Common myeloid progenitor, CD34-positive (primary cell): ENCODE data around the gene DMPK.
A peak's percentile ranks its signal among the peaks of the same experiment; 100 is the strongest.

ENCODE experiments used
- CTCF ChIA-PET: fragments of 350-600 bp; sonication (Branson Sonifier 250); formaldehyde crosslinking; loops from one replicate; lab custom pipeline; 2021; ENCODE audit warnings: antibody characterized with exemption; lab: Charles Lee
- POLR2A ChIA-PET: fragments of 350-600 bp; sonication (Branson Sonifier 250); formaldehyde crosslinking; loops from one replicate; lab custom pipeline; 2021; ENCODE audit warnings: antibody characterized with exemption; lab: Charles Lee
- DNase-seq, 3 donors: peaks; one replicate each; pipeline versions ENCODE4 v3.0.0 to v3.0.0-alpha.2; 2013
- H3K27ac ChIP-seq, 2 experiments: 1 replicate in 1 of 2; 2 replicates in 1 of 2; pipeline ENCODE4 v1.7.0; 2013; ENCODE audit warnings: inconsistent platforms in 2 of 2, low read length in 2 of 2, mild to moderate bottlenecking in 2 of 2, low read depth in 1 of 2, moderate library complexity in 1 of 2; ENCODE audit not compliant: severe bottlenecking in 2 of 2, insufficient read depth in 1 of 2, poor library complexity in 1 of 2
- H3K27me3 ChIP-seq, 5 experiments: replicated peaks in 2 of 5; 1 replicate in 3 of 5; 2 replicates in 2 of 5; pipeline versions ENCODE4 v1.6.1 to v1.7.0; 2013; ENCODE audit warnings: low read length in 4 of 5, mild to moderate bottlenecking in 2 of 5, moderate library complexity in 2 of 5, inconsistent platforms in 1 of 5; ENCODE audit not compliant: insufficient read depth in 5 of 5, control insufficient read depth in 4 of 5
- H3K36me3 ChIP-seq, 4 experiments: 1 replicate in 2 of 4; 2 replicates in 2 of 4; pipeline versions ENCODE4 v1.6.1 to v1.7.0; 2013; ENCODE audit warnings: low read length in 3 of 4, control low read depth in 1 of 4, mild to moderate bottlenecking in 1 of 4; ENCODE audit not compliant: control insufficient read depth in 4 of 4, insufficient read depth in 4 of 4
- H3K4me1 ChIP-seq, 4 experiments: 1 replicate in 3 of 4; 2 replicates in 1 of 4; pipeline versions ENCODE4 v1.6.1 to v1.7.1; 2013; ENCODE audit warnings: low read length in 3 of 4, mild to moderate bottlenecking in 3 of 4, control low read depth in 1 of 4, inconsistent platforms in 1 of 4, moderate library complexity in 1 of 4; ENCODE audit not compliant: control insufficient read depth in 4 of 4, insufficient read depth in 4 of 4; ENCODE audit errors: control extremely low read depth in 1 of 4
- H3K4me3 ChIP-seq, 7 experiments: 1 replicate in 4 of 7; 2 replicates in 3 of 7; pipeline versions ENCODE4 v1.5.1 to v1.7.0; 2013; ENCODE audit warnings: mild to moderate bottlenecking in 7 of 7, low read length in 6 of 7, moderate library complexity in 6 of 7, inconsistent platforms in 2 of 7, low read depth in 2 of 7, control low read depth in 1 of 7; ENCODE audit not compliant: insufficient read depth in 4 of 7, control insufficient read depth in 1 of 7; ENCODE audit errors: extremely low read depth in 1 of 7
- H3K9me3 ChIP-seq, 5 experiments: 1 replicate in 4 of 5; 2 replicates in 1 of 5; pipeline versions ENCODE4 v1.6.1 to v1.7.1; 2013; ENCODE audit warnings: low read length in 4 of 5, mild to moderate bottlenecking in 2 of 5, inconsistent platforms in 1 of 5, low read depth in 1 of 5, moderate library complexity in 1 of 5; ENCODE audit not compliant: control insufficient read depth in 4 of 5, insufficient read depth in 2 of 5; ENCODE audit errors: control extremely low read depth in 1 of 5
- WGBS: methylation state at CpG from one replicate; pipeline ENCODE4 v1.1.5; 2013; ENCODE audit not compliant: insufficient coverage; 5-methylcytosine and 5-hydroxymethylcytosine counted together

Gene DMPK

DNA sequence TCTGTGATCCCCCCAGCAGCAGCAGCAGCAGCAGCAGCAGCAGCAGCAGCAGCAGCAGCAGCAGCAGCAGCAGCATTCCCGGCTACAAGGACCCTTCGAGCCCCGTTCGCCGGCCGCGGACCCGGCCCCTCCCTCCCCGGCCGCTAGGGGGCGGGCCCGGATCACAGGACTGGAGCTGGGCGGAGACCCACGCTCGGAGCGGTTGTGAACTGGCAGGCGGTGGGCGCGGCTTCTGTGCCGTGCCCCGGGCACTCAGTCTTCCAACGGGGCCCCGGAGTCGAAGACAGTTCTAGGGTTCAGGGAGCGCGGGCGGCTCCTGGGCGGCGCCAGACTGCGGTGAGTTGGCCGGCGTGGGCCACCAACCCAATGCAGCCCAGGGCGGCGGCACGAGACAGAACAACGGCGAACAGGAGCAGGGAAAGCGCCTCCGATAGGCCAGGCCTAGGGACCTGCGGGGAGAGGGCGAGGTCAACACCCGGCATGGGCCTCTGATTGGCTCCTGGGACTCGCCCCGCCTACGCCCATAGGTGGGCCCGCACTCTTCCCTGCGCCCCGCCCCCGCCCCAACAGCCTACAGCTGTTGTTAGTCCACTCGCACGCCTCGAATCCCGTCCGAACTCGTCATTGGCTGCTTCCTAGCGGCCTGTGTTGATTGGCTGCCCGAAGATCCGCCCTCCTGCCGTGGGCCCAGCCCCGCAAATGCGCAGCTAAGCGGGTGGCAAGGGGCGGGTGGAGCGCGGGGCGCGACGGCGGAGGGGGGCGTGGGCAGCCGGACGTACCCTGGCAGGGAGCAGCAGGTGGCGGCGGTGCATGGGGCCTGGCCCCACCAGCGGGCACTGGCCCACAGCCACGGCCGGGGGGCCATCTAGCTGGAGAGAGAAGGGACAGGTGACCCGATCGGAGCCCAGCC, 11.8 kb downstream of the DMPK start:
- Histone ChIP-seq H3K27me3 (peaks cover 0 to 66% (median 23%) of the 10 kb centered on the region in 5 experiments), H3K9me3 (no peaks in the 10 kb centered on the region), H3K36me3 (no peaks in the 10 kb centered on the region), H3K4me3 (peak overlapping the region in 5 of 7 experiments; percentile 57 to 85 (median 74)), H3K27ac (peak overlapping the region in 1 of 2 experiments; percentile 64), H3K4me1 (peaks cover 0 to 39% (median 33%) of the 10 kb centered on the region in 4 experiments)
- ChIA-PET POLR2A (interaction anchor here (0.6 to 2.4 kb wide), 5 partner anchors 9 to 94 kb away, joined by 3 to 13 read pairs (median 3); partner anchors contain the start of genes FOXA3 and QPCTL), CTCF (interaction anchor here (0.6 to 10.6 kb wide), 14 partner anchors 9 to 202 kb away, joined by 3 to 138 read pairs (median 4); partner anchors contain the start of genes DMPK, DMWD, QPCTL and SNRPD2)
- DNase-seq = peak; percentile 95 to 97 (median 97)
- WGBS = under 1% methylated on average over 77 of the region's 79 CpGs

DNA sequence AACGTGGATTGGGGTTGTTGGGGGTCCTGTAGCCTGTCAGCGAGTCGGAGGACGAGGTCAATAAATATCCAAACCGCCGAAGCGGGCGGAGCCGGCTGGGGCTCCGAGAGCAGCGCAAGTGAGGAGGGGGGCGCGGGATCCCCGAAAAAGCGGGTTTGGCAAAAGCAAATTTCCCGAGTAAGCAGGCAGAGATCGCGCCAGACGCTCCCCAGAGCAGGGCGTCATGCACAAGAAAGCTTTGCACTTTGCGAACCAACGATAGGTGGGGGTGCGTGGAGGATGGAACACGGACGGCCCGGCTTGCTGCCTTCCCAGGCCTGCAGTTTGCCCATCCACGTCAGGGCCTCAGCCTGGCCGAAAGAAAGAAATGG, 12.5 kb downstream of the DMPK start:
- CTCF ChIA-PET = interaction anchor here (0.6 to 10.6 kb wide), 14 partner anchors 13 to 112 kb away, joined by 3 to 138 read pairs (median 4); partner anchors contain the start of genes DMPK, DMWD, QPCTL and RSPH6A
- no peaks in the 10 kb centered on the region for H3K36me3 ChIP-seq
- peaks cover 0 to 39% (median 33%) of the 10 kb centered on the region in 4 experiments for H3K4me1 ChIP-seq
- peak overlapping the region in 1 of 2 experiments; percentile 64 for H3K27ac ChIP-seq
- H3K9me3 ChIP-seq = no peaks in the 10 kb centered on the region
- POLR2A ChIA-PET = interaction anchor here (0.6 to 2.4 kb wide), 7 partner anchors 30 to 99 kb away, joined by 3 to 13 read pairs (median 3); partner anchors contain the start of genes FBXO46, FOXA3 and QPCTL
- WGBS = 0% methylated on average over 25 of the region's 28 CpGs
- H3K27me3 ChIP-seq = peaks cover 0 to 66% (median 23%) of the 10 kb centered on the region in 5 experiments
- DNase-seq = peak; percentile 59 to 88 (median 85)
- H3K4me3 ChIP-seq = peak overlapping the region; percentile 16 to 85 (median 58)

DNA sequence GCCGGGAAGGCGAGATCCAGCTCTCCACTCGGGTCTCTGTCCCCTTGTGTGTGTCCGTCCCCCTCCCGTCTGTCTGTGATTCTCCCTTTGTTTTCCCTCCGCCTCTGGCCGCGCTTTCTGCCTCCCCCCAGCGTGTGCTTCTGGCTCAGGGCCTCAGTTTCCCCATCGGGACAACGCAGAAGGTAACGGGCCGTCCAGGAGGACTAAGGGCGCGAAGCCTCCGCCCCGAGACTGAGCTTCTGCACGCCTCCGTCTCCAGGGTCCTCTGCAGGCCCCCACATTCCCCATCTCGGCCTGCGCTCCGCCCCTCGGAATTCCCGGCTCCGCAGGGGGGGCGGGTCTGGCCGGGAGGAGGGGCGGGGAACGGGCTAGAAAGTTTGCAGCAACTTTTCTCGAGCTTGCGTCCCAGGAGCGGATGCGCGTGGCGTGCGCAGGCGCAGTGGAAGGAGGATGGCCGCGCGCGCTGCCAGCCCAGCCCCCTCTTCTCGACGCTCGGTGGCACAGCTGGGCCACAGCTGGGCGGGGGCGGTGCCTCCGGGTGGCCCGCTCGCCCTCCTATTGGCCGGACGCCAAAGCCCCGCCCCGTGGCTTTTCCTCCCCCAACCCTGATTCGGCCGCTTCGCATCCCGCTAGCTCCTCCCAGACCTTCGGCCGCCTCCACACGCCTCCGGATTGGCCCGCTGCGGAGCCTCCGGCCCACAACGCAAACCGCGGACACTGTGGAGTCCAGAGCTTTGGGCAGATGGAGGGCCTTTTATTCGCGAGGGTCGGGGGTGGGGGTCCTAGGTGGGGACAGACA, 13.1 kb downstream of the DMPK start, which contains the start of gene SIX5:
SIX5 (minus strand) TSS at position 269 of the 799 bp plus-strand sequence. CDS start 408 bp downstream, outside the sequence.
- POLR2A ChIA-PET = interaction anchor here (0.6 to 2.4 kb wide), 8 partner anchors 12 to 100 kb away, joined by 3 to 13 read pairs (median 4); partner anchors contain the start of genes FBXO46, FOXA3 and QPCTL
- CTCF ChIA-PET = interaction anchor here (0.6 to 10.6 kb wide), 17 partner anchors 9 to 586 kb away, joined by 3 to 138 read pairs (median 4); partner anchors contain the start of genes DMWD, IRF2BP1 and RSPH6A

DNA sequence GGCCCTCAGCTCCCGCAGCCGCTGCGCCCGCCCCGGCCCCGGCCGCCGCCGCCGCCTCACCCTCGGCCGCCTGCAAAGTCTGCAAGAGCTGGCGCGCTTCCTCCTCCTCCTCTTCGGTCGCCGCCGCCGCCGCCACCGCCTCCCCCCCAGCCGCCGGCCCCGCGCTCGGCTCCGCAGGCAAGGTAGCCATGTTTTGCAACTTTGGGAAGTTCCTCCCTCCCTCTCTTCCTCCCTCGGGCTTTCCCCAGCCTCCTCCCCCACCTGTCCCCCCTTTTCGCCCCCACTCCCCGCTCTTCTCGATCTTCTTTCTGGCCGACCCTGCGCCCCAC, 13.7 kb downstream of the DMPK start:
- Histone ChIP-seq H3K4me1 (peaks cover 0 to 39% (median 33%) of the 10 kb centered on the region in 4 experiments), H3K36me3 (no peaks in the 10 kb centered on the region), H3K27me3 (peaks cover 0 to 72% (median 25%) of the 10 kb centered on the region in 5 experiments), H3K27ac (peak overlapping the region in 1 of 2 experiments; percentile 68), H3K4me3 (peak overlapping the region; percentile 28 to 85 (median 58)), H3K9me3 (no peaks in the 10 kb centered on the region)
- ChIA-PET POLR2A (interaction anchor here (1.2 to 2.4 kb wide), 3 partner anchors 13 to 51 kb away, joined by 3 to 13 read pairs (median 4); no protein-coding TSS in a partner anchor), CTCF (interaction anchor here (0.8 to 10.6 kb wide), 10 partner anchors 8 to 117 kb away, joined by 3 to 138 read pairs (median 4); partner anchors contain the start of genes DMWD, IRF2BP1 and RSPH6A)
- DNase-seq = peak in 1 of 3 donors; percentile 34
- WGBS = under 1% methylated on average over 27 of the region's 33 CpGs

More for the DNA sequence above, 13.1 kb downstream of the DMPK start, which contains the start of gene SIX5:
- Histone ChIP-seq H3K4me1 (peaks cover 0 to 39% (median 33%) of the 10 kb centered on the region in 4 experiments), H3K9me3 (no peaks in the 10 kb centered on the region), H3K36me3 (no peaks in the 10 kb centered on the region), H3K4me3 (peak within 1 kb of the TSS; percentile 28 to 85 (median 58)), H3K27ac (peak within 1 kb of the TSS in 1 of 2 experiments; percentile 68), H3K27me3 (peaks cover 0 to 66% (median 23%) of the 10 kb centered on the region in 5 experiments)
- under 1% methylated on average over 58 of the region's 70 CpGs for WGBS
- peak; percentile 90 to 95 (median 93) for DNase-seq

DNA sequence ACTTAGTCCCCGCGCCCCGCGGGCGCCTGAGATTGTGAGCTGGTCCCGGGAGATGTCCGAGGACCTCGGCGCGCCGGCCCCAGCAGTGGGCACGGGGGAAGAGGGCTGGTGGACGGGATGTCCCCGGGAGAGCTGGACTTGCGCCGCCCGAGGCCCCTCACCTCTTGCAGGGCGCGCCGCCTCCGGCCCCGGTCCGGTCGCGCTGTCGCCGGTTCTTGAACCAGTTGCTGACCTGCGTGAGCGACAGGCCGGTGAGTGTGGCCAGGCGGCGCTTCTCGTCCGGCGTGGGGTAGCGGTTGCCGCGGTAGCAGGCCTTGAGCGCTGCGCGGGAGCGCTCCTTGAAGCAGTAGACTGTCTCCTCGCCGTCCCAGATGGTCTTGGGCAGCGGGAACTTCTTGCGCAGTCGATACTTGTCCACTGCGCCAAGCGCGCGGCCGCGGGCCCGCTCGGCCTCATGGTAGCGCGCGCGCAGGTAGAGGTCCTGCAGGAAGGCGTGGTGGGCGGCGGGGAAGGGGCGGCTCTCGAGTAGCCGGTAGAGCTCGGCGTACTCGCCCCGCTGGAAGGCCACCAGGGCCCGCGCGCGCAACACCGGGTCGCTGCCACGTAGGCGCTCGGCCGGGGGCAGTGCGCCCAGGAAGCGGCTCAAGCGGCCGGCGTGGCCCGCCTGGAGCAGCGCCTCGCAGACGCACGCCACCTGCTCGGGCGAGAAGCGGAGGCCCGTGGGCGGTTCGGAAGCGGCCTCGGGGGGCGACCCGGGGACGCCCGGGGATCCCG, 14.2 kb downstream of the DMPK start:
- peaks cover 0 to 76% (median 22%) of the 10 kb centered on the region in 5 experiments for H3K27me3 ChIP-seq
- ChIA-PET CTCF (interaction anchor here (0.6 to 10.6 kb wide), 5 partner anchors 26 to 57 kb away, joined by 3 to 138 read pairs (median 3); partner anchors contain the start of gene DMWD), POLR2A (interaction anchor here (1.2 to 1.8 kb wide), 2 partner anchors 13 to 51 kb away, joined by 3 to 4 read pairs; no protein-coding TSS in a partner anchor)
- peaks cover 0 to 39% (median 33%) of the 10 kb centered on the region in 4 experiments for H3K4me1 ChIP-seq
- peak in 2 of 3 donors; percentile 24 to 36 for DNase-seq
- no peaks in the 10 kb centered on the region for H3K9me3 ChIP-seq
- no peaks in the 10 kb centered on the region for H3K36me3 ChIP-seq
- 3% methylated on average over 57 of the region's 102 CpGs for WGBS
- peak overlapping the region; percentile 15 to 85 (median 58) for H3K4me3 ChIP-seq
- peak overlapping the region in 1 of 2 experiments; percentile 54 for H3K27ac ChIP-seq
